MM.1S (cell line): Measurements from ENCODE around the gene SHF.

Source experiments
- DNase-seq: peaks from one replicate; pipeline ENCODE4 v3.0.0-alpha.2; 2015
- H2AFZ ChIP-seq: fragments of 300-600 bp; sonication (generic); 2 replicates; pipeline ENCODE4 v1.6.0; 2016; ENCODE audit warnings: antibody characterized with exemption, low read length
- H3F3A ChIP-seq: fragments of 300-600 bp; sonication (generic); 2 replicates; pipeline ENCODE4 v1.6.1; 2016; ENCODE audit warnings: mild to moderate bottlenecking, antibody characterized with exemption, low read length, moderate library complexity, mixed read lengths; ENCODE audit not compliant: insufficient read depth
- H3K27ac ChIP-seq: fragments of 300-600 bp; sonication (generic); 2 replicates; pipeline ENCODE4 v1.5.1; 2016; ENCODE audit warnings: mild to moderate bottlenecking, low read length
- H3K27me3 ChIP-seq: fragments of 300-600 bp; sonication (generic); replicated peaks from 2 replicates; pipeline ENCODE4 v1.6.0; 2016; ENCODE audit warnings: low read length; ENCODE audit not compliant: insufficient read depth
- H3K36me3 ChIP-seq: fragments of 300-600 bp; sonication (generic); replicated peaks from 2 replicates; pipeline ENCODE4 v1.6.1; 2016; ENCODE audit warnings: mild to moderate bottlenecking, low read length, mixed read lengths; ENCODE audit not compliant: insufficient read depth
- H3K4me1 ChIP-seq: fragments of 300-600 bp; sonication (generic); 2 replicates; pipeline ENCODE4 v1.6.1; 2016; ENCODE audit warnings: low read length, mixed read lengths
- H3K4me2 ChIP-seq: fragments of 300-600 bp; sonication (generic); 2 replicates; pipeline ENCODE4 v1.6.0; 2016; ENCODE audit warnings: low read depth, low read length
- H3K4me3 ChIP-seq: fragments of 300-600 bp; sonication (generic); 2 replicates; pipeline ENCODE4 v1.5.1; 2016; ENCODE audit warnings: low read length, mixed read lengths
- H3K79me2 ChIP-seq: fragments of 300-600 bp; sonication (generic); 2 replicates; pipeline ENCODE4 v1.6.1; 2016; ENCODE audit warnings: mixed run types, low read length, mixed read lengths
- H3K9ac ChIP-seq: fragments of 300-600 bp; sonication (generic); 2 replicates; pipeline ENCODE4 v1.6.1; 2016; ENCODE audit warnings: low read length, mixed read lengths
- H3K9me2 ChIP-seq: fragments of 300-600 bp; sonication (generic); replicated peaks from 2 replicates; pipeline ENCODE4 v1.6.1; 2016; ENCODE audit warnings: mild to moderate bottlenecking, low read length, mixed read lengths; ENCODE audit not compliant: insufficient read depth
- H3K9me3 ChIP-seq: fragments of 300-600 bp; sonication (generic); replicated peaks from 2 replicates; pipeline ENCODE4 v1.6.1; 2016; ENCODE audit warnings: mild to moderate bottlenecking, low read length, mixed read lengths; ENCODE audit not compliant: insufficient read depth
- H4K20me1 ChIP-seq: fragments of 300-600 bp; sonication (generic); 2 replicates; pipeline ENCODE4 v1.6.1; 2016; ENCODE audit warnings: mild to moderate bottlenecking, low read length, moderate library complexity, mixed read lengths; ENCODE audit not compliant: insufficient read depth
- EZH2 ChIP-seq: fragments of 300-600 bp; sonication (generic); optimal IDR thresholded peaks from 2 replicates; pipeline ENCODE3; 2017; ENCODE audit warnings: low read depth, mild to moderate bottlenecking, antibody characterized with exemption, low read length, mixed read lengths
- EZH2phosphoT487 ChIP-seq: fragments of 300-600 bp; sonication (generic); IDR thresholded peaks from 2 replicates; pipeline ENCODE4 v1.6.1; 2018; ENCODE audit warnings: antibody characterized with exemption, low read length
- TF ChIP-seq, protein P1 (sequence below): fragments of 300-600 bp; sonication (generic); IDR thresholded peaks from 2 replicates; pipeline ENCODE4 v1.5.1; 2016; ENCODE audit warnings: antibody characterized with exemption, low read length, mixed read lengths

SHF gene

DNA sequence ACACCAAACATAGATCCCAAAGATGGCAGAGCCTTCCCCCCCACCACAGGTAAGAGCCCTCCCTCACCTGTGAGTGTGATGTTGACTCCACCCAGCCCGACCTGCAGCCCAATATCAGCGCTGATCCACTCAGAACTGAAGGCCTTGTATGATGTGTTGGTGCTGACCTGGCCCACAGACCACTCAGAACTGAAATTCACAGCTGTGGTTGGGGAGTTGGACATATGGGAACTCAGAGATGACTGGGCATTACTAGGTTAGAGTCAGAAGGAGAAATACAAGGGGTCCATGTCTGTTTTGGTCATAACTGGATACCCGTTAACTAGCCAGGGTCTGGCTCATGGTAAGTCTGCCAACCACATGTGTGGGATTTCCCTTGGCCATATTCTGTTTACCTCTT, 66.7 kb downstream of the SHF start:
- H3K9me3 ChIP-seq, result no peaks in the 10 kb centered on the region
- no peak for DNase-seq
- H3K27me3 ChIP-seq, result peaks cover 30% of the 10 kb centered on the region
- H3K9me2 ChIP-seq, result no peaks in the 10 kb centered on the region
- H4K20me1 ChIP-seq, result no peaks in the 10 kb centered on the region
- H3F3A ChIP-seq, result no peaks in the 10 kb centered on the region
- H3K27ac ChIP-seq, result no peak overlapping the region
- no peaks in the 10 kb centered on the region for H3K79me2 ChIP-seq
- no peak overlapping the region for H3K9ac ChIP-seq
- H3K4me1 ChIP-seq, result no peaks in the 10 kb centered on the region
- no peaks in the 10 kb centered on the region for H3K36me3 ChIP-seq
- H3K4me2 ChIP-seq, result no peak overlapping the region
- no peak overlapping the region for H3K4me3 ChIP-seq
- H2AFZ ChIP-seq, result no peak overlapping the region
- TF ChIP-seq EZH2 (no peak), EZH2phosphoT487 (no peak)
- TF ChIP-seq, protein P1, sequence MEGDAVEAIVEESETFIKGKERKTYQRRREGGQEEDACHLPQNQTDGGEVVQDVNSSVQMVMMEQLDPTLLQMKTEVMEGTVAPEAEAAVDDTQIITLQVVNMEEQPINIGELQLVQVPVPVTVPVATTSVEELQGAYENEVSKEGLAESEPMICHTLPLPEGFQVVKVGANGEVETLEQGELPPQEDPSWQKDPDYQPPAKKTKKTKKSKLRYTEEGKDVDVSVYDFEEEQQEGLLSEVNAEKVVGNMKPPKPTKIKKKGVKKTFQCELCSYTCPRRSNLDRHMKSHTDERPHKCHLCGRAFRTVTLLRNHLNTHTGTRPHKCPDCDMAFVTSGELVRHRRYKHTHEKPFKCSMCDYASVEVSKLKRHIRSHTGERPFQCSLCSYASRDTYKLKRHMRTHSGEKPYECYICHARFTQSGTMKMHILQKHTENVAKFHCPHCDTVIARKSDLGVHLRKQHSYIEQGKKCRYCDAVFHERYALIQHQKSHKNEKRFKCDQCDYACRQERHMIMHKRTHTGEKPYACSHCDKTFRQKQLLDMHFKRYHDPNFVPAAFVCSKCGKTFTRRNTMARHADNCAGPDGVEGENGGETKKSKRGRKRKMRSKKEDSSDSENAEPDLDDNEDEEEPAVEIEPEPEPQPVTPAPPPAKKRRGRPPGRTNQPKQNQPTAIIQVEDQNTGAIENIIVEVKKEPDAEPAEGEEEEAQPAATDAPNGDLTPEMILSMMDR, result no peak

DNA sequence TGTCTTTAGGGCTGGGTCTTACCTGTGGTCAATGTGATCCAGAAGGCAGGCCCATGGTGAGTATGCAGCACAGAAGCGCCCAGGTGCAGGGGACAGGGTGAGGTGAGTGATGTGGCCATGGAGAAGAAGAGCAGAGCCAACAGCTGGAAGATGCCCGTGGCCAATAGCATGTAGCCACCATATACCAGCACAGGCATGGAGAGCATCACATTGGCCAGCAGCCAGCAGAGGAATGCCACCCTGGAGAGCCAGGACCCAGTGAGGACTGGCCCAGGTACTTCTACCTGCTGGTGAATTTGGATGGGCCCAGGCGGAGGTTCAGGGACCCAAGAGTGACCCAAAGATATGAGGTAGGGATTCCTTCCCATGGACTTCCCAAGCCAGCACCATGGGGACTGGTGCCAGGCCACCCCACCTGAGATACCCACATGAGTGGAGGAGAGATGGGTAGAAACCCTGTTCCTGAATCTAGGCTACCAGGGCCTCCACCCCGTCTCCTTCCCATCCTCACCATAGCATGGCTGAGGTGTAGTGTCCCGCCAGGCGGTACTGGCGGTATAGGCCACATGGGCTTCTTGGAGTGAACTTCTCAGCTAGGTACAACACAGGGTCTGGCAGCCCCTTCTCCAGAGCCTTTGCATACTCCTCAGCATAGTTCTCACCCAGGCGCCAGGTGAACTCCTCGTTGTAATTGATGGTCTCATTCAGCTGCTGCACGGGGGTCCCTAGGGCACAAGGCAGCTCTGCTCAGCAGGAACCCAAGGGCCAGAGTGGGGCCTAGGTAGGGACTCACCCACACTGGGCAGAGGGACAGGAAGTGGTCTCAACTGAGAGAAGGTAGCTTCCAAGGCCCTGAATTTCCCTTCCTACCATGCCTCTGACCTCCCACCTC, 67.4 kb downstream of the SHF start:
- Histone ChIP-seq H3K27ac (no peak overlapping the region), H3K27me3 (peaks cover 32% of the 10 kb centered on the region), H3K4me2 (no peak overlapping the region), H3K4me1 (no peaks in the 10 kb centered on the region), H3K79me2 (no peaks in the 10 kb centered on the region), H3F3A (no peaks in the 10 kb centered on the region), H3K9me2 (no peaks in the 10 kb centered on the region), H3K9ac (no peak overlapping the region), H3K9me3 (no peaks in the 10 kb centered on the region), H4K20me1 (no peaks in the 10 kb centered on the region), H3K4me3 (no peak overlapping the region), H3K36me3 (no peaks in the 10 kb centered on the region), H2AFZ (no peak overlapping the region)
- TF ChIP-seq EZH2phosphoT487 (no peak), EZH2 (no peak)
- TF ChIP-seq, protein P1, result no peak
- DNase-seq, result no peak

DNA sequence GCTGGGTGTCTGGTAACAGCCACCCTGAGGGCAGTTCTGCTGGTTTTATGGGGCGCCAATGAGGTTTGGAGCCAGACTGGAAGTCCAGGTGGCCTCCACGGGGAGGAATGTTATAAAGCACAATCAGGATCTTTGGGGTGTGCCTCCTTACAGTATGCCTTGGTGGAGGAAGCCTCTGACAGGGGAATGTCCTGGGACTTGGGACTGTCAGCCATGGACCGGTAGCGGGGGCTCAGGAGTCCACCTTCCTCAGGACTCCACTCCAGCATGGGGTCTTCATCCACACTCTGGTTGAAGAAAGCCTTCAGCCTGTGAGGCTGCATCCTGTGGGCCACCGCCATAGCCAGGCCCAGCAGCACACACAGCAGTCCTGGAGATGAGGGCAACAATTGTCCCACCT, 68.8 kb downstream of the SHF start:
- DNase-seq, result no peak

More for the DNA sequence above, 68.8 kb downstream of the SHF start:
- H3K27ac ChIP-seq, result no peak overlapping the region
- no peaks in the 10 kb centered on the region for H3K4me1 ChIP-seq
- no peaks in the 10 kb centered on the region for H3K9me3 ChIP-seq
- no peak for TF ChIP-seq EZH2
- TF ChIP-seq, protein P1, result no peak
- no peak for TF ChIP-seq EZH2phosphoT487
- no peaks in the 10 kb centered on the region for H3K36me3 ChIP-seq
- no peaks in the 10 kb centered on the region for H3K9me2 ChIP-seq
- H3K4me3 ChIP-seq, result no peak overlapping the region
- H3K27me3 ChIP-seq, result peaks cover 37% of the 10 kb centered on the region
- H3F3A ChIP-seq, result no peaks in the 10 kb centered on the region
- H2AFZ ChIP-seq, result no peak overlapping the region
- H4K20me1 ChIP-seq, result no peaks in the 10 kb centered on the region
- no peaks in the 10 kb centered on the region for H3K79me2 ChIP-seq
- H3K4me2 ChIP-seq, result no peak overlapping the region
- H3K9ac ChIP-seq, result no peak overlapping the region
